Activated CD8-positive, alpha-beta memory T cell treated with anti-CD3 and anti-CD28 coated beads for 48 hours (primary cell): ENCODE results near the gene HS3ST3A1.
A peak's percentile ranks its signal among the peaks of the same experiment; 100 is the strongest.

Source experiments
- DNase-seq, 3 experiments: peaks; one replicate each; pipeline ENCODE4 v3.0.0-alpha.2; 2020; ENCODE audit warnings: low read depth in 2 of 3, low spot score in 2 of 3

HS3ST3A1 gene

GRCh38 chr17:13598353-13599167 lies 3.2 kb downstream of the HS3ST3A1 start:
- DNase-seq, result no peak

- DNase-seq, result no peak
Measured at GRCh38 chr17:13597723-13598347, 3.9 kb downstream of the HS3ST3A1 start.

GRCh38 chr17:13596241-13596923 lies 5.3 kb downstream of the HS3ST3A1 start:
- no peak for DNase-seq

GRCh38 chr17:13595599-13595899 lies 6.2 kb downstream of the HS3ST3A1 start:
- DNase-seq, result no peak

- DNase-seq, result peak; percentile 45 to 69 (median 66)
Measured at GRCh38 chr17:13594762-13595598, 6.7 kb downstream of the HS3ST3A1 start.

- DNase-seq, result no peak
Measured at GRCh38 chr17:13594310-13594709, 7.4 kb downstream of the HS3ST3A1 start.

GRCh38 chr17:13593757-13594156 lies 8.0 kb downstream of the HS3ST3A1 start:
- no peak for DNase-seq

GRCh38 chr17:13593021-13593751 lies 8.5 kb downstream of the HS3ST3A1 start:
- DNase-seq, result no peak

- DNase-seq, result no peak
Measured at GRCh38 chr17:13592427-13592826, 9.3 kb downstream of the HS3ST3A1 start.

GRCh38 chr17:13590441-13590840 lies 11.3 kb downstream of the HS3ST3A1 start:
- no peak for DNase-seq

GRCh38 chr17:13589658-13590057 lies 12.1 kb downstream of the HS3ST3A1 start:
- DNase-seq, result no peak

GRCh38 chr17:13587487-13588338 lies 14.0 kb downstream of the HS3ST3A1 start:
- DNase-seq, result no peak

GRCh38 chr17:13584701-13585080 lies 17.0 kb downstream of the HS3ST3A1 start:
- DNase-seq, result no peak

GRCh38 chr17:13583996-13584700 lies 17.6 kb downstream of the HS3ST3A1 start:
- DNase-seq, result no peak

GRCh38 chr17:13582776-13583547 lies 18.8 kb downstream of the HS3ST3A1 start:
- DNase-seq, result no peak

GRCh38 chr17:13581925-13582324 lies 19.8 kb downstream of the HS3ST3A1 start:
- no peak for DNase-seq

- no peak for DNase-seq
Measured at GRCh38 chr17:13580790-13581189, 20.9 kb downstream of the HS3ST3A1 start.
